HuH-7 (cell line): ENCODE measurements around the gene TRAPPC2.
A peak's percentile ranks its signal among the peaks of the same experiment; 100 is the strongest.

Source experiments
- DNase-seq: peaks from one replicate; pipeline ENCODE4 v3.0.0; 2011; ENCODE audit warnings: low spot score

TRAPPC2 gene

GRCh38 chrX:13734278-13735172 lies at the start of gene TRAPPC2, which contains the start of gene OFD1:
TRAPPC2 (minus strand) TSS chrX:13734620; CDS start chrX:13719963, 14,657 bp downstream.
OFD1 (plus strand) TSS chrX:13734748; CDS start chrX:13735072, 324 bp downstream.
- DNase-seq: peak; percentile 64

- DNase-seq: no peak
Observed at GRCh38 chrX:13780868-13781427, 46.5 kb upstream of the TRAPPC2 start.

GRCh38 chrX:13778916-13779315 lies 44.5 kb upstream of the TRAPPC2 start:
- DNase-seq: no peak

GRCh38 chrX:13776387-13776786 lies 42.0 kb upstream of the TRAPPC2 start:
- DNase-seq: no peak

- DNase-seq: no peak
Observed at GRCh38 chrX:13775837-13776236, 41.4 kb upstream of the TRAPPC2 start.

GRCh38 chrX:13774696-13775095 lies 40.3 kb upstream of the TRAPPC2 start:
- no peak for DNase-seq

GRCh38 chrX:13770013-13770535 lies 35.7 kb upstream of the TRAPPC2 start:
- DNase-seq: no peak

GRCh38 chrX:13768939-13769338 lies 34.5 kb upstream of the TRAPPC2 start:
- DNase-seq: no peak

GRCh38 chrX:13764765-13765164 lies 30.3 kb upstream of the TRAPPC2 start:
- DNase-seq: no peak

- DNase-seq: no peak
Observed at GRCh38 chrX:13764281-13764680, 29.9 kb upstream of the TRAPPC2 start.

- no peak for DNase-seq
Observed at GRCh38 chrX:13763489-13763888, 29.1 kb upstream of the TRAPPC2 start.

GRCh38 chrX:13761606-13762414 lies 27.4 kb upstream of the TRAPPC2 start:
- no peak for DNase-seq

GRCh38 chrX:13760426-13760825 lies 26.0 kb upstream of the TRAPPC2 start:
- DNase-seq: no peak

GRCh38 chrX:13759152-13759718 lies 24.8 kb upstream of the TRAPPC2 start:
- DNase-seq: no peak

- DNase-seq: no peak
Observed at GRCh38 chrX:13756381-13756780, 22.0 kb upstream of the TRAPPC2 start.

GRCh38 chrX:13755254-13755653 lies 20.8 kb upstream of the TRAPPC2 start:
- no peak for DNase-seq

GRCh38 chrX:13754765-13755164 lies 20.3 kb upstream of the TRAPPC2 start:
- no peak for DNase-seq

- DNase-seq: no peak
Observed at GRCh38 chrX:13752646-13753045, 18.2 kb upstream of the TRAPPC2 start.

- DNase-seq: no peak
Observed at GRCh38 chrX:13752141-13752540, 17.7 kb upstream of the TRAPPC2 start.

GRCh38 chrX:13750812-13751211 lies 16.4 kb upstream of the TRAPPC2 start:
- DNase-seq: no peak

GRCh38 chrX:13750204-13750603 lies 15.8 kb upstream of the TRAPPC2 start:
- DNase-seq: no peak

- DNase-seq: no peak
Observed at GRCh38 chrX:13748486-13748885, 14.1 kb upstream of the TRAPPC2 start.
